ENCODE results near the gene DCAF12L1. TPM values are rescaled to one million over a fixed set of nuclear protein-coding genes. Genes with fewer than 3 reads are reported as not detected.

The DCAF12L1 gene
- 0.10 and 0.98 TPM in 2 replicates for total RNA-seq

GRCh38 chrX:126552313-126553022 lies at the start of gene DCAF12L1:
TSS of gene DCAF12L1 (minus strand) at chrX:126552814. CDS start at chrX:126552608, 206 bp downstream.

Small RNA genes within 50 kb of the gene (small RNA-seq; reads per million reads assigned to genes)
- gene Z69908.1: not detected
